ENCODE data around the gene NKRF. TPM values are rescaled to one million over a fixed set of nuclear protein-coding genes. Genes with fewer than 3 reads are reported as not detected.

Gene NKRF
- total and polyA plus RNA-seq, 2 experiments from 2014 or later, result 4.2 to 5.1 TPM

GRCh38 chrX:119647552-119648420 is 41.6 kb upstream of the NKRF start:
- Histone ChIP-seq H3K36me3 (no peaks in the 10 kb centered on the region), H3K27me3 (no peaks in the 10 kb centered on the region), H3K4me1 (ENCODE audit: low read depth) (no peaks in the 10 kb centered on the region), H3K4me3 (no peak overlapping the region), H3K27ac (no peak overlapping the region), H3K9me3 (ENCODE audit: low read depth) (no peaks in the 10 kb centered on the region)
- DNase-seq (ENCODE audit: low read depth in 1 of 2, low spot score in 1 of 2), result no peak
- no peak for TF ChIP-seq CTCF (IDR thresholded peaks at IDR 0.05; ENCODE audit: low read depth, low read length)

GRCh38 chrX:119647089-119647488 is 40.9 kb upstream of the NKRF start:
- H3K4me3 ChIP-seq, result no peak overlapping the region
- DNase-seq (ENCODE audit: low read depth in 1 of 2, low spot score in 1 of 2), result no peak
- no peaks in the 10 kb centered on the region for H3K9me3 ChIP-seq (ENCODE audit: low read depth)
- H3K27ac ChIP-seq, result no peak overlapping the region
- no peaks in the 10 kb centered on the region for H3K4me1 ChIP-seq (ENCODE audit: low read depth)
- no peaks in the 10 kb centered on the region for H3K36me3 ChIP-seq
- no peaks in the 10 kb centered on the region for H3K27me3 ChIP-seq
- no peak for TF ChIP-seq CTCF (IDR thresholded peaks at IDR 0.05; ENCODE audit: low read depth, low read length)

GRCh38 chrX:119646515-119646914 is 40.3 kb upstream of the NKRF start:
- no peak for TF ChIP-seq CTCF (IDR thresholded peaks at IDR 0.05; ENCODE audit: low read depth, low read length)
- DNase-seq (ENCODE audit: low read depth in 1 of 2, low spot score in 1 of 2), result no peak
- Histone ChIP-seq H3K9me3 (ENCODE audit: low read depth) (no peaks in the 10 kb centered on the region), H3K4me1 (ENCODE audit: low read depth) (no peaks in the 10 kb centered on the region), H3K36me3 (no peaks in the 10 kb centered on the region), H3K4me3 (no peak overlapping the region), H3K27ac (no peak overlapping the region), H3K27me3 (no peaks in the 10 kb centered on the region)

GRCh38 chrX:119643696-119644095 is 37.5 kb upstream of the NKRF start:
- H3K36me3 ChIP-seq, result no peaks in the 10 kb centered on the region
- H3K4me1 ChIP-seq (ENCODE audit: low read depth), result no peaks in the 10 kb centered on the region
- no peak overlapping the region for H3K4me3 ChIP-seq
- H3K27ac ChIP-seq, result no peak overlapping the region
- H3K9me3 ChIP-seq (ENCODE audit: low read depth), result no peaks in the 10 kb centered on the region
- no peaks in the 10 kb centered on the region for H3K27me3 ChIP-seq
- DNase-seq (ENCODE audit: low read depth in 1 of 2, low spot score in 1 of 2), result no peak
- TF ChIP-seq CTCF (IDR thresholded peaks at IDR 0.05; ENCODE audit: low read depth, low read length), result no peak

GRCh38 chrX:119640731-119641170 is 34.5 kb upstream of the NKRF start:
- Histone ChIP-seq H3K36me3 (no peaks in the 10 kb centered on the region), H3K27ac (no peak overlapping the region), H3K4me1 (ENCODE audit: low read depth) (no peaks in the 10 kb centered on the region), H3K4me3 (no peak overlapping the region), H3K27me3 (no peaks in the 10 kb centered on the region), H3K9me3 (ENCODE audit: low read depth) (no peaks in the 10 kb centered on the region)
- no peak for TF ChIP-seq CTCF (IDR thresholded peaks at IDR 0.05; ENCODE audit: low read depth, low read length)
- DNase-seq (ENCODE audit: low read depth in 1 of 2, low spot score in 1 of 2), result no peak

All from cardiac muscle cell (in vitro differentiated cells and primary cell).